Superior temporal gyrus (tissue), 1 donor: ENCODE data around the gene CGB1.

Experiments used
- DNase-seq: peaks from one replicate; pipeline ENCODE4 v3.0.0-alpha.2; 2016; ENCODE audit errors: extremely low spot score

CGB1 gene

GRCh38 chr19:48994035-48994386, 42.7 kb downstream of the CGB1 start:
- peak; percentile 12 for DNase-seq

GRCh38 chr19:48993175-48994034, 43.3 kb downstream of the CGB1 start, which contains the start of the genes GYS1 and RUVBL2:
Gene GYS1, minus strand, starts transcription at chr19:48993309. Its CDS starts 197 bp downstream, at chr19:48993112.
Gene RUVBL2, plus strand, starts transcription at chr19:48993887. Its CDS starts 25 bp downstream, at chr19:48993912.
- DNase-seq = peak; percentile 100

- peak; percentile 25 for DNase-seq
Observed at GRCh38 chr19:48992581-48993174, 44.0 kb downstream of the CGB1 start.

- DNase-seq = peak; percentile 15
Observed at GRCh38 chr19:48991873-48992580, 44.7 kb downstream of the CGB1 start.

- DNase-seq = no peak
Observed at GRCh38 chr19:48991011-48991609, 45.6 kb downstream of the CGB1 start.

GRCh38 chr19:48990400-48990799, 46.3 kb downstream of the CGB1 start:
- DNase-seq = no peak

- DNase-seq = no peak
Observed at GRCh38 chr19:48989701-48990291, 46.9 kb downstream of the CGB1 start.

- DNase-seq = no peak
Observed at GRCh38 chr19:48988860-48989259, 47.8 kb downstream of the CGB1 start.

- DNase-seq = no peak
Observed at GRCh38 chr19:48988286-48988685, 48.4 kb downstream of the CGB1 start.

- DNase-seq = no peak
Observed at GRCh38 chr19:48987323-48987722, 49.4 kb downstream of the CGB1 start.

- DNase-seq = no peak
Observed at GRCh38 chr19:48986211-48986610, 50.5 kb downstream of the CGB1 start.

GRCh38 chr19:48985711-48986110, 51.0 kb downstream of the CGB1 start:
- no peak for DNase-seq
